ENCODE results near the gene SCAMP4. TPM values are rescaled to one million over a fixed set of nuclear protein-coding genes. Genes with fewer than 3 reads are reported as not detected.

SCAMP4 gene
- polyA plus RNA-seq, 1 donor from 2014 or later = 12.7 TPM

GRCh38 chr19:1975162-1975480, 69.9 kb downstream of the SCAMP4 start:
- TF ChIP-seq TAF1 (IDR thresholded peaks at IDR 0.05; ENCODE audit: low read depth) (no peak), REST (IDR thresholded peaks at IDR 0.05; ENCODE audit: borderline replicate concordance) (no peak), EP300 (conservative IDR thresholded peaks at IDR 0.05; ENCODE audit: poor library complexity, severe bottlenecking) (no peak), EZH2 (IDR thresholded peaks at IDR 0.05; ENCODE audit: borderline replicate concordance, insufficient read depth, low read length, poor library complexity, severe bottlenecking) (no peak), MXI1 (conservative IDR thresholded peaks at IDR 0.05; ENCODE audit: poor library complexity, severe bottlenecking) (no peak), SMC3 (conservative IDR thresholded peaks at IDR 0.05; ENCODE audit: poor library complexity) (no peak), POLR2AphosphoS5 (IDR thresholded peaks at IDR 0.05) (no peak), RAD21 (conservative IDR thresholded peaks at IDR 0.05) (no peak)
- TF ChIP-seq, protein P1, sequence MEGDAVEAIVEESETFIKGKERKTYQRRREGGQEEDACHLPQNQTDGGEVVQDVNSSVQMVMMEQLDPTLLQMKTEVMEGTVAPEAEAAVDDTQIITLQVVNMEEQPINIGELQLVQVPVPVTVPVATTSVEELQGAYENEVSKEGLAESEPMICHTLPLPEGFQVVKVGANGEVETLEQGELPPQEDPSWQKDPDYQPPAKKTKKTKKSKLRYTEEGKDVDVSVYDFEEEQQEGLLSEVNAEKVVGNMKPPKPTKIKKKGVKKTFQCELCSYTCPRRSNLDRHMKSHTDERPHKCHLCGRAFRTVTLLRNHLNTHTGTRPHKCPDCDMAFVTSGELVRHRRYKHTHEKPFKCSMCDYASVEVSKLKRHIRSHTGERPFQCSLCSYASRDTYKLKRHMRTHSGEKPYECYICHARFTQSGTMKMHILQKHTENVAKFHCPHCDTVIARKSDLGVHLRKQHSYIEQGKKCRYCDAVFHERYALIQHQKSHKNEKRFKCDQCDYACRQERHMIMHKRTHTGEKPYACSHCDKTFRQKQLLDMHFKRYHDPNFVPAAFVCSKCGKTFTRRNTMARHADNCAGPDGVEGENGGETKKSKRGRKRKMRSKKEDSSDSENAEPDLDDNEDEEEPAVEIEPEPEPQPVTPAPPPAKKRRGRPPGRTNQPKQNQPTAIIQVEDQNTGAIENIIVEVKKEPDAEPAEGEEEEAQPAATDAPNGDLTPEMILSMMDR (IDR thresholded peaks at IDR 0.05; ENCODE audit: poor library complexity, severe bottlenecking) = no peak
- no peak overlapping the region for H2AFZ ChIP-seq (ENCODE audit: low read depth, low read length)
- H3K9ac ChIP-seq (ENCODE audit: low read length) = no peak overlapping the region
- no peaks in the 10 kb centered on the region for H4K20me1 ChIP-seq (ENCODE audit: insufficient read depth)
- H3F3A ChIP-seq (ENCODE audit: insufficient read depth, low read length, poor library complexity, severe bottlenecking) = no peaks in the 10 kb centered on the region
- peaks cover 4% of the 10 kb centered on the region for H3K79me2 ChIP-seq (replicated peaks; ENCODE audit: insufficient read depth, low read length)
- no peak overlapping the region for H3K4me3 ChIP-seq (ENCODE audit: low read length)
- no peak overlapping the region for H3K4me2 ChIP-seq (ENCODE audit: low read length)
- H3K27me3 ChIP-seq (ENCODE audit: insufficient read depth, low read depth, low read length) = no peaks in the 10 kb centered on the region
- H3K9me2 ChIP-seq (ENCODE audit: insufficient read depth, low read length) = no peaks in the 10 kb centered on the region
- no peaks in the 10 kb centered on the region for H3K36me3 ChIP-seq (ENCODE audit: insufficient read depth, low read length)
- H3K9me3 ChIP-seq (ENCODE audit: low read length) = no peaks in the 10 kb centered on the region
- no peak overlapping the region for H3K27ac ChIP-seq (ENCODE audit: low read length)

Other genes with a start within 250 kb of the SCAMP4 start
- 0.45 and 1.6 TPM in 2 replicates for gene ONECUT3, start 151.9 kb upstream of the SCAMP4 start, polyA plus RNA-seq
- 0.74 and 1.5 TPM in 2 replicates for gene ATP8B3, start 93.1 kb upstream of the SCAMP4 start, polyA plus RNA-seq
- 9.2 and 18.5 TPM in 2 replicates for gene REXO1, start 56.9 kb upstream of the SCAMP4 start, polyA plus RNA-seq
- gene KLF16, start 41.8 kb upstream of the SCAMP4 start, polyA plus RNA-seq = 2.2 and 3.5 TPM in 2 replicates
- gene ABHD17A, start 19.9 kb upstream of the SCAMP4 start, polyA plus RNA-seq = 116 and 140 TPM in 2 replicates
- gene ADAT3, start within 50 bp of the SCAMP4 start, polyA plus RNA-seq = 1.6 TPM in 2 replicates
- gene CSNK1G2, start 35.8 kb downstream of the SCAMP4 start, polyA plus RNA-seq = 110 and 138 TPM in 2 replicates
- gene BTBD2, start 110.3 kb downstream of the SCAMP4 start, polyA plus RNA-seq = 46.1 and 57.6 TPM in 2 replicates
- 27.6 and 37.6 TPM in 2 replicates for gene MKNK2, start 145.8 kb downstream of the SCAMP4 start, polyA plus RNA-seq
- 5.8 and 8.3 TPM in 2 replicates for gene MOB3A, start 190.9 kb downstream of the SCAMP4 start, polyA plus RNA-seq
- 39.3 and 45.8 TPM in 2 replicates for gene IZUMO4, start 191.5 kb downstream of the SCAMP4 start, polyA plus RNA-seq
- gene AP3D1, start 246.2 kb downstream of the SCAMP4 start, polyA plus RNA-seq = 60.7 and 88.2 TPM in 2 replicates